ENCODE measurements around the gene TIMM22.
A peak's percentile ranks its signal among the peaks of the same experiment; 100 is the strongest.

The TIMM22 gene

DNA sequence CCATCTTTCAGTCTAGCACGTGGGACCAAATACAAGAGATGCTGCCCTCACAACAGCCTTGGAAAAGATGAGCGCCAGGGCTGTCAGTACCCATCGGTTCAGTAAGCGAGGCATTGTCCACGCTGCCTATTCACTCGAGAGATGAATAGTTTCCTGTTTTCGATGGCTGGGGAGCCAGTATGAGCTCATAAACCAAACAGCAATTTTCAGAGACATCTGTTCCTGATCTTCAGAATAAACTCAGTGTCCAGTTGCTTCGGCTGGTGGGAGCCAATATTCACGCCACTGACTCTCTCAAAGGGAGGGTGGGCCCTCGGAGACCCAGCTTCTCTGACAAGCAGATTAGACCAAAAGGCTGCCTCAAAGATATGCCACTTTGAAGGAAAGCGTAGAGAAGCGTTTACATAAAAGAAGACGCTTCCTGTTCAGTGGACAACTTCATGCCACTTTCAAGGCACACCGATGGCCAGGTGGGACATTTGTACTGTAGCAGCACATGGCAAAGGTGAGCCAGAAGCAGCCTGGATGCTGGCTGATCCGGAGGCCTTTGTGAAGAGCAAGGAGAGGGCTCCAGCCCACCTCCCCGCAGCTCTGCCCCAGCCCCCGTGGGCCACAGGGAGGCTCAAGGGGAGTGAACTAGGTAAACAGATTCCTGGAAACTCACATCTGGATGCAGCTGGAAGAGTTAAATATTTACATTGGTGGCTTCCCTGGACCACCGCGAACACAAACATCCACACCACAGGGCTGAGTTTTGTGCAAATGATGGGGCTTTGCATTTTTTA, 6.0 kb downstream of the TIMM22 start:
- DNase-seq (ENCODE audit: low spot score): no peak

DNA sequence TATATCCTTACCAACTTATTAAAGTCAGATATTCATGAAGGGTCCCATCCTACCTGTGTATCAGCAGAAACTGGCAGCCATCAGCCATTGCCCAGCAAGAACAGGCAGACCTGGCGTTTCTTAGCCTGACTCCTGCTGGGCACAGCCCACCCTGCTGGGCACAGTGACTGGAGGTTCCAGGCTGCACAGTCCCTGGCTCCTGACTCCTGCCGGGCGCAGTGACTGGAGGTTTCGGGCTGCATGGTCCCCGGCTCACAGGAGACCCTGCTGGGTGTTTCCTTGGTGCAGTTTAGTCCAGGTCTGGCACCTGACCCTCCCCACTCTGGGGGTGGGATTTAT, 6.7 kb downstream of the TIMM22 start:
- no peak for DNase-seq (ENCODE audit: low spot score)

DNA sequence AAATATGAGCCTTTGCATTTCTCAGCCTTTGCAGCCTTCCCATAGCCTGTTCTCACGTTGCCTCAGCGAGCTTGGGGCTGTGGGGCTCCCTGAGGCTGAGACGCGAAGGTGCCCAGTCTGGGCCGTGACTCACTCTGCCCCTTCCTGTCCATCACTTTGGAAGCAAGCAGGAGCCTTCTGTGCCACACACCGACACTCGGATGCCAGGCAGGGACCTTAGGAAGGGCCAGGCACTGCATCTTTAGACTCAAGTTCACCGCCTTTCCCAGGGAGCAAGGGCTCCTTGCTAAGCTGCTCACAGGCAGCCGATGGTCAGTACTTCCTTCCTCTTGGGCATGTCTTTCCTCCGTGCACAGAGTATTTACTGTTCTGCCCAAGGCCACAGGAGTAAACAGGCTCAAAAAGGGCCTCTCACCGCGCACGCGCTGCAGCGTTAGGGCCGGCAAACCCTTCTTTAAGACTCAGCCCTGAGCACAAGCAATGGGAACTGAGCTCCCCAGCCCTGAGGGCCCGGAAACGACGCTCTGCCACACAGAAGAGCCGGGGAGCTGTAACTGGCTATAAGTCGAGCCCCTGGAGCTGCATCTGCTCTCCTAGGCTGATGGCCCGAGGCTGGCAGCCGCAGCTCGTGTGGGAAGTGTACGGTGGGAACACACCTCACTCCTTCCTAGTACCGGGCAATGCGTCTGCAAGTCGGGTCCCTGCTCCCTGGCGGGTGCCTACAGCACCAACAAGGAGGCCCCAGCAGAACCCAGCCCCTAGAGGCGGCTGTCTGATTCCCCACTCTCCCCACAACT, 7.2 kb downstream of the TIMM22 start:
- DNase-seq (ENCODE audit: low spot score): no peak

DNA sequence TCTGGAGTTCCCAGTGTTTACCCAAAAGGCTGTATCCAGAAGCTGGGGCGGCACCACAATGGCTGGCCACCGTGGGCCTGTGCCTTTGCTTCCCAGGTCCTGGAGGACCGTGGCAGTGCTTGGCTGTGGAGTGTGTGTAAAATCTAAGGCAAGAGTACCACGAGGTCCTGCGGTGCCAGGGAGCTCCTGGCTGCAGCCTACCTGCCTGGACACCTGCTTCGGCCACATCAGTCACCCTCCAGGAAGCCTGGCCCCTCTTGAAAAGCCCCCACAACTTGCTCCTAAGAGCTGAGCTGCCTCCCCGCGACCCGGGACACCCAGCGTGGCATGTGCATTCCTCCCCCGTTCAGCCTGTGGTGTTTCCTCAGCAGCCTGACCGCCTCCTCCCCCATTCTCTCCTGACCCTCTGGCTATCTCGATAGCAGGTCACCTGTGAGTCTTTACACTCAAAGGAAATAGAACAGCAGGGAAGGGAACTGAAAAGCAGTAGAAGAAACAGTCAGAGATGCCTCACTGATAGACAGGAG, 7.9 kb downstream of the TIMM22 start:
- DNase-seq (ENCODE audit: low spot score): no peak

DNA sequence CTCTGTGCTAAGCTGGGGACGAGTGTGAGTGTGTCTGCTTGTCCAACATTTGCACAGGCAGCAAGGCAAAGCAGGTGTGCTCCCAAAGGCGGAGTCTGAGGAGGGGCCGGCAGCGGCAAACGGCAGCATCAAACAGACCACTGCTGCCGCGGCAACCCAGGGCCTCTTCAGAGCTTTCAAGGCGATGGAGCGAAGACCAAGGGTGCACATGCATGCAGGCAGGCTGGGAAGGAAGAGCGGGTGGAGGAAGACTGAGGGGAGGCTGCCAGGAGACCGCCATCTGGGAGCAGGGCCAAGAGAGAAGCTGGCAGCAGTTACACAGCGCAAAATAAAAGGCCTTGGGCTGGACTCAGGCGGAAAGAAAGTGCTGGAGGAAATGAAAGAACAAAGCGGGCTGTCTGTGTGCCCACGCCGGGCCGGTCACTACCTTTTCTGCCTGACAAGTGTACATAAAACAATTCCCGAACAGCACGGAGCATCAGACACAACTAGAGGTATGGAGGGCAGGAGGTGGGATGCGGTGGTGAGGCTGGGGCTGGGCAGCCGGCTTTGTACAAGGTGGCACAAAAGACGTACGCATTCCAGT, 8.5 kb downstream of the TIMM22 start:
- peak; percentile 52 for DNase-seq (ENCODE audit: low spot score)

DNA sequence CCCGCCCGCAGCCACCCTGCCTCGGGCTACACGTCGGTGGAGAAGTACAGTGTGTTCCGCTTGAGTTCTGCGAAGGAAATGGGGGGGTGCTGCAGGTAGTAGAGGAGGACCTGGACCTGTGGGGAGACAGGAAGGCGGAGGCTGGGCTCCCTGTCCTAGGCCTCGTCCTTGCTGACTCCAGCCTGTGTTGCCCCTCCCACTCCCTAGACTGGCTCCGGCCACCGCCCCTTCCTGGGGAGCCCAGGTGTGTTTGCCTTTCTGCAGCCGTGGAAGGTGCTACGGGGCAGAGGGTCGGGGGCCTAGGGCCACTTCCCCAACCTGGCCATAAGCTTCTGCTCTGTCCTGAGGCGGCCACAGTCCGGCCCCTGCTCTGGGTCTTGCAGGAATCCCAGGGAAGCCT, 9.1 kb downstream of the TIMM22 start:
- DNase-seq (ENCODE audit: low spot score): no peak

DNA sequence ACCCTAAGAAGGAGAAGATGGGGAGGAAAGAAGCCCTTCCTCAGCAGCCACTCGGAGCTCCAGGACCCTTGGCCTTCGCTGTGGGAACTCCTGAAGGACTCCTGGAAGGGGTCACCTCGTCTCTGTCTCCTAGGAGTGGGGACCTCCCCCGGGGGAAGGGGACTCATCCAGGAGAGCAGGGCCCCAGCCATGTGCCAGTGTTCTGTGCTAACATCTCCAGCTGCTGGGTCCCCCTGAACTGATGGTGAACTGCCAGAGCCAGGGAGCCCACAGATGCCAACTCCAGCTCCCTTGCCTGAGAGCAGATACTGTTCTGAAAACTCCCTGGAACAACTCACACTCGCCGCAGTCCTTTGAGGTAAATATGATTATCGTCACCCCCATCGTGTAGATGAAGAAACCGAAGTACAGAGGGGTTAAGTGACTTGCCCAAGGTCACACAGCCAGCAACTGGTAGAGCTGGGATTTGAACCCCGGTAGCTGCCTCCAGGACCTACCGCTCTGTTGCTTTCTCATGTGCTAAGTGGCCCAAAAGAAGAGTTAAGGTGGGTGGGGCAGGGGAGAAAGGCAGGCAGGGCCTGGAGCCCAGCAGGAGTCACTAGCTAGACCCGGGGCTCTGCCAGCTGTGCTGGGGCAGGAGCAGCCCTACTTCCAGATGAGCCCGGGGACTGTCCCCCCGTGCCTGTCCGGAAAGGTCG, 10.5 kb downstream of the TIMM22 start:
- DNase-seq (ENCODE audit: low spot score): no peak

DNA sequence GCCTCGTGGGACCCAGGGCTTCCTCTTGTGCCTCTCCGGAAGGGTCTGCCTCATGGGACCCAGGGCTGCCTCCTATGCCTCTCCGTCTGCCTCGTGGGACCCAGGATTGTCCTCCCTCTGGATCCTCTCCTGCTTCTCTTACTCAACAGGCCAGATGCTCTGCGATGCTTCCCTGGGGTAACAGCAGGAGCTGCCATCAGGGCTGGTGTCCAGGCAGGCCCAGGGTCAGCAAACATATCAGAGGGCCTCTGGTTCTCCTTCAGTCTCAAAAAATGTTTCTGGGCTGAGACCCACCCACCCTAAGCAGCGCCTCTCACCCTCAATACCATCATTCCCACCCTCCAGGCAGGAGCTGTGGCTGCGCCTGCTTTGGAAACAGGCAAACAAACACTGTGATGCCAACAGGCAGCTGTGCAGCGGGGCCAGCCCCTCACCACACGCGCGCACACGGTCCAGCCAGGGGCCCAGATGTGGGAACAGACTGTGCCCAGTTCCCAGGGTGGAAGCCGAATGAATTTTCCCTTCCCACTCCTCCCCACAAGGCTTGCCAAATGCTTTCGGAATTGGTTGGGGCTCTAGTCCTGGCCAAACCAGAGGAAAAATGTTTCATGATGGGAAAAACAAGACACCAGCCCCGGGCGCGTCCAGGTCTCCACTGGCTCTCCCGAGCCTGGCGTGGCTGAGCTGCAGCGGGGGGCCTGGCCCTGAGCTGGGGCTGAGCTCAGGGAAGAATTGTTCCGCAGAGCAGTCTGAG, 11.3 kb downstream of the TIMM22 start:
- DNase-seq (ENCODE audit: low spot score): no peak

DNA sequence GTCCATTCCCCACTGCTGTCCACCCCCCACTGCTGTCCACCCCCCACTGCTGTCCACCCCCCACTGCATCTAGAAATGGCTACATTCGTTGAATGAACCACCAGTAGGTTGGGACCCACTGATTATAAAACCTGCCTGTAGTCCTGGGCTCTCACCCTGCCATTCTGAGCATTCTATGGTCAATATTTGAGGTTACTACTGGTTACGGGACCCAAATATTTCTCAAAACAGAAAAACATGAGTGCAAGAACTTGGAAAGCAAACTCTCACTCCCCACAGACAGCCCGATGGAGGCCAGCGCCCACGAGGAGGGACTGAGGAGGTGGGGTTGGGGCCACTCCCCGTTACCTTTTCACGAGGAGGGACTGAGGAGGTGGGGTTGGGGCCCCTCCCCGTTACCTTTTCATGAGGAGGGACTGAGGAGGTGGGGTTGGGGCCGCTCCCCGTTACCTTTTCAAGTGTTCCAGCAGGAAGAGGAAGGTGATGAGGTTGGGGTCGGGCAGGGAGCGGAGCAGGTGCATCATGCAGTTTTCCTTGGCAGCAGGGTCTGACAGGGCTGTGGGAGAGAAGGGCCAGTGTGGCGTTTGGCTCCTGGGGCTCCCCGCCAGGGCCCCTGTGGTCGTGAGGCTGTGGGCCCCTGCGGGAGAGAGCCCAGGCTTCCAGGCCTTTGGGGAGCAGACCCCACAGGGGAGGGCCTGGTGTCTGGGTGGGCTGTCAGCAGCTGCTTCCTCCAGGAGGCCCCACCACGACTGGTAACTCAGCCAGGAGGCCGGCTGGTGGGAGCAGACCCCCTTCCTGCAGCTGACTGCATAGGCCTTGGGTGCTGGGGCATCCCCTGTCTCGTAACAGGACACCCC, 12.5 kb downstream of the TIMM22 start:
- DNase-seq (ENCODE audit: low spot score): no peak

DNA sequence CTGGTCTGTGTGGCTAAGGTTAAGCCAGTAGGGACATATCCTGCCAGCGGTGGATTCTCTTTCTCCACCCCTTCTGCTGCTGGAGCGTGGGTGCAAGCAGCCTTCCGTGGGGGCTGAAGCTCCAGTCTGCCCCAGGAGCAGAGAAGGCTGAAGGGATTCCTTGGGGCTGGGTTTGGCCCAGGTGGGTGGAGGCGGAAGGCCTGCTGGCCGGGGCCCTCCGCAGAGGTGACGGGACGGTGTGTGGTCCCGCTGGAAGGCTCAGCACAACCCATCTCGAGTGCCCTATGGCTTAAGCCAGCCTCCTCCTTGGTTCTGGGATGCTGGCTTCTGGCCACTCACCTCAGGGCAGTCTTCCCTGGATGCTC, 13.1 kb downstream of the TIMM22 start:
- DNase-seq (ENCODE audit: low spot score): no peak

DNA sequence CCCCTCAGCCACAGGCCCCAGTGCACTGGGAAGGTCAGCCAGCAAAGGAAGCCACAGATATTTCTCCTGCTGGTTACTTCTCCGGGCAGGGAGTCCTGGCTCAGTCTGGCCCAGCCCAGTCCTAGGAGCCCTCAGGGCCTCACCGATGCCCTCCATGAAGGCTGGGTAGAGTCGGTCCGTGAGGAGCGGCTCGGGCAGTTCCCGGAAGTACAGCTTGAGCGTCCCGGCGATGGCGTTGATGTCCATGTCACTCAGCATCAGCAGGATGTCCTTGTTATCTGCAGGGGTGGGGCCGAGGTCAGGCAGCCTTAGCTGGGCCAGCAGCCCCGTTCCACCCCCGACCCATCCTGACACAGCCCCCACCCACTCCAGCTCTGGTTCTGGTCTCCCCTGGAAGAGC, 13.7 kb downstream of the TIMM22 start:
- no peak for DNase-seq (ENCODE audit: low spot score)

DNA sequence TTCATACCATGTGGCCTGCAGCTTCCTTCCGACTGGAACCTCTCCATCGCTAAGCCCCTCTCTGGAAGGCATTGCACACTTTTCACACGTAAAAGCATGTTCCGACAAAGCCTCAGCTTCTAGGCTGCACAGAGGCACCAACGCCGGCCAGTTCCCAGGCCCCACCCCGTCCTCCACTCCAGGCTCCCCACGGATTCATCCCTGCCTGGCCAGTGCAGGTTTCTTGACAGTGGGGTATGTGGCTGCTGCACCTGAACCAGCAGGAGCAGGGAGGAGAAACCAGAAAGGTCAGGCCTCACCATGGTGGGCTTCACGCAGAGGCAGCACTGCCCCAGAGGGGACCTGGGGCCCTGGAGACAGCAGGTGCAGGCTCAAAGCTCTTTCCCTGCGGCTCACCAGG, 14.2 kb downstream of the TIMM22 start:
- no peak for DNase-seq (ENCODE audit: low spot score)

DNA sequence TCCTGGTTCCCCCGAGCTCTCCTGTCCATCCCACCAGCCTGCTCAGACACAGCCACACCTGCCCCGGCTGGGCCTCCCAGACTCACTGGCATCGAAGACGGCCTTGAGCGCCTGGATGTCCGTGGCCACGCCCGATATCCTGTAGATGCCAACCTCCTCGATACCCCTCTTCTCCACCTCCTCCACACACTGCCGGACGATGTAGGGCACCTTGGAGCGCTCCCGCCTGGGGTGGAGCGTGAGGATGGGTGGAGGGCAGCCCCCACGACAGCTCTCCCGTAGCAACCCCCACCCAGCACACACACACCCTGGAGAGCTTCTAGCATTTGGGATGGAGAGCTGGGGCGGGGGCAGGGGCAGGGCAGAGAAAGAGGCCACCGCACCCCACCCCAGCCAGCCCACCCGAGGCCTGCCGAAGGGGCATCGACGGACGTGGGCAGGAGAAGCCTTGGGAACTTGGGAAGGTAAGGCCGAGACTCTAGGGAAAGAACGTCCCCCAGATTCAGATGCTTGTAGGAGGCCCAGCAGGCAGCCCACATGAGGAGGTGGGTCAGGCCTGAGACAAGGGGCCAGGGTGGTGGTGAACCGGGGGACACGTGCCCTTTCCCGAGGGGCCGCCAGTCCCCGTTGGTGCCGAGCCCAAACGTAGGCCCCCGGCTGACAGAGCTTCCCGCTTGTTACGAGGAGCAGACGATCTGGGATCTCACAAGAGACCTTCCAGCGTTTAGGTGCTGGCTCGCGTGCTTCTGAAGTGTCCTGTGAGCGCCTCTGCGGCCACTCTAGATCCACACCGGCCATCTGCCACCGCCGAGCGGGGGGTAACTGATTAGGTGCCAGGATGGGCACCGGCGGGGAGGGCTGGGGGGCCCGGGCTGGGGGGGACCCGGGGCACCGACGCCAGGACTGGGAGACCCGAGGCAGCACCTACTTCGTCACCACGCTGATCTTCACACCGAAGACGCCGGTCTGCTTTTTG, 15.1 kb downstream of the TIMM22 start:
- no peak for DNase-seq (ENCODE audit: low spot score)

DNA sequence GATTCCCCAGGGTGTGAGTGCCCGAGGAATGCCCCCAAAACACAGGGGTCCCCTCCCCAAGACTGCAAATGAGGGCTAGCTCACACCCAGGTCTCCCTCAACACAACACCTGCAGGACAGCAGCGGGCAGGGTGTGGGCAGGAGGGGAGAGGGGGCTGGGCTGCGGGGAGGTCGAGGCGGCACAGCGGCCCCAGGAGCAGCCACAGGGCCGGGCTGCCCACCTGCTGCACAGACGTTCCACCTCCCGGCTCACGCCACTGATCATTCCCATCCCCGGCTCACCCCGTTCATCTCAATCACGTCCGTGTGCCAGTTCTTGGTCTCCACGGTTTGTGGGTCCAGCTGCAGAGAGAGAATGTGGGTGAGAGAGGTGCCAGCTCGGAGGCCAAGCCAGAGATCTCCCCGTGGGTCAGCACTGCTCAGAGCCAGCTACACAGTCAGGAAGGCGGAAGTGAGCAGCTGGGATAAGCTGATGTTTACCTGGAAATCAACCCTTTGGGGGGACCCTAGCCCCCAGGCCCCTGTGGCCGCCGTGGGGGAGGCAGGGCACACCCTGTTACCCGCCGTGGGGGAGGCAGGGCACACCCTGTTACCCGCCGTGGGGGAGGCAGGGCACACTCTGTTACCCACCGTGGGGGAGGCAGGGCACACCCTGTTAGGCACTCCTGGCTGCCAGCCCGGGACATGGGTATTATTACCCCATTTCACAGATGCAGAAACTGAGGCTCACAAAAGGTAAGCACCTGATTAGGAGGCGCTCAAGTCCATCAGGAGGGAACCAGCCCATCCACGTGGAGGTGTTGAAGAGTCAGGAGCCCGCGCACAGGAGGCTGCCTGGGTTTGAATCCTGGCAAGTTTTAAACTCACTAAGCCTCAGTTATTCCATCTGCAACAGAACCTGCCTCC, 16.1 kb downstream of the TIMM22 start:
- no peak for DNase-seq (ENCODE audit: low spot score)

DNA sequence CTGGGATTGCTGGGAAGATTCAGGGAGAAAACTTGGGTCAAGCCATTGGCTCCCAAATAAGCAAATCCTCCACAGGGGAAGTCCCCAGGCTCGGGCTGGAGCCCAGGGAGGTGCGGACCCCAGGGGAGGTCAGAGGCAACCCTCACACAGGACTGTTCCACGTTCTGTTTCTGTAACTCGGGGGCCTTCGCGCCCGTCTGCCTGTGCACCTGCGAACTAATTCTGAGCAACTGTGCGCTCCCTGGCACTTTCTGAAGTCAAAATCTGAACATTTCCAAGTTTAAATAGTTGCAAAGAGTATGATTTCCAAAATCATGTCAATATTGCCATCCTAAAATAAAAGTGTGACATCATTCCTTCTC, 16.8 kb downstream of the TIMM22 start:
- DNase-seq (ENCODE audit: low spot score): no peak

DNA sequence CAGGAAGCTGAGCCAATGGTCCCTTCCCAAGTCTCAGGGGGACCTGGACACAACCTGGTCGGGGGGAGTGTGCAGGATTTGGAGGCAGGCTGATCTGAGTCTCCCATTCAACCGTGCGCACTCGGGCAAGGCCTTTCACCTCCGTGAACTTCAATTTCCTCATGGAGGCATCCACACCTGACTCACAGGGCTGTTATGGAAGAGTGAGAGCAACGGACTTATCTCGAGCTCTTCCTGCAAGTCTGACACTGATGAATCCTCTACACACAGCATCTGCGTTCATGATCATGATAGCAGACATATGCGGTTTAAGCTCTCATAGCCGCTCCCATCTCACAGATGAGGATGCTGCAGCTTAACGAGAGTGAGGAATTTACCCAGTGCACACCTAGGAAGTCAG, 21.6 kb downstream of the TIMM22 start:
- no peak for DNase-seq (ENCODE audit: low spot score)

DNA sequence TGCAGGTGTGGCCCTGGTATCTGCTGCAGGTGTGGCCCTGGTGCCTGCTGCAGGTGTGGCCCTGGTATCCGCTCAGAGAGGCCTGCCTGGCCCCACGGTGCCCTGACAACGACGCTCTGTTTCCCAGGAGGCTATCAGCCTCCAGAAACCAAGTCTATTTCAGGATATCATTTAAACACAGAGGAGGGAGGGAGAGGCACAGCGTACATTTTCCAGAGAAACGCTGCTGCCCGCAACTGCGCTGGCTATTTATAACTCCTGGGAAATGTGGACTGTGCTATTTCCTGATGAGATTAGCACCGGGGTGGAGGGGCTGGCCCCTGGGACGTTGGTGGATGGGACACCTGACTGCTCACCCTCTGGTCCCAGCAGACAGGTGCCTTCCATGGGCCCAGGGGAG, 22.5 kb downstream of the TIMM22 start:
- no peak for DNase-seq (ENCODE audit: low spot score)

DNA sequence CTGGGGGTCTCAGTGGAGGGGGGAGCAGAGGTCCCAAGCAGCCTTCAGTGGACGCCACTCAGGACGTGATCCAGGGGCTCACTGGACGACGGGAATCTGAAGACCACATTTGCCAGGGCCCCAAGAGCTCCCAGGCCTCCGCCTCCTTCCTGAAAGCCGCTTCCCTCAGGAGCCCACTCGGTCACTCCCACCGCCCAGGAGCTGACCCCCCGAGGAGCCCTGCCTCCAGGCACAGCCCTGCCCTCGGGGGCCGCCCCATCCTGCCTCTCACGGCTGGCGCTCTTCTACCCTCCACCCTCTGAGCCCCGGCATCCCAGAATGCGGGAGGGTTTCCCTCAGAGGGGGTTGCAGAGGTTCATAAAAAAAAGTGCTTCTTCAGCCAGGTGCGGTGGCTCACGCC, 24.2 kb downstream of the TIMM22 start:
- DNase-seq (ENCODE audit: low spot score): no peak

Data from D341Med (cell line).